ENCODE results near the gene ELP4.

DNA sequence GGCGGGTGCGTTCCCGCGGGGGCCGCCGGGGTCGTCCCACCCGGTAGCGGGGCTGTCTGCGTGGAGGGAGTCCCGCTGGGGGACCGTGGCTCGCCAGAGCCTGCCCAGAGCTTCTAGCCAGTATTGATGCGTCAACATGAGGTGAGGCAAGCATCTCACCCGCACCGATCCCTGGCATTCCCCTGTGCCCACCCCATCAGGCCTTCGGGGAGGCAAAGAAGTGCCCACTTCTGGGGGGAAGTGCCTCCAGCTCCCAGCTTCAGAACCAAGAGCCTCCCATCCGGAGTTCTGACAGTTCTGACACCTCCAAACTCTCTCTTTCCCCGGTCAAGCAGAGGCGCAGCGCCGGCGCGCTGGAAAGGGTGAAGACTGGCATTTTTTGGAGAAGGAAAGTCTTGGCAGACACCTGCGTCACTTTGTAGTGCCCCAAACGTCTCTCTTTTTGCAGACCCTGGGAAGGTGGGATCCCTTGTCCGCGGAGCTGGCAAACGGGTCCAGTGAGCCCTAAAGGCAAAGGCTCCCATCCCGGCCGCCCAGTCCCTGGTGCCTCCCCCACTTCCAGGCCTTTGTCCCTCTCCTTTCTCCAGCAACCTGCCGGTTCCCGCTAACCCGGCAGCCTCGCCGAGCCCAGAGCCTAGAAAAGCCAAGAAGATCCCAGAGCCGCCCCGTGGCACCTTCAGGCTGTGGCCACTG is 304.8 kb downstream of the ELP4 start:
- TF ChIP-seq, protein P1, sequence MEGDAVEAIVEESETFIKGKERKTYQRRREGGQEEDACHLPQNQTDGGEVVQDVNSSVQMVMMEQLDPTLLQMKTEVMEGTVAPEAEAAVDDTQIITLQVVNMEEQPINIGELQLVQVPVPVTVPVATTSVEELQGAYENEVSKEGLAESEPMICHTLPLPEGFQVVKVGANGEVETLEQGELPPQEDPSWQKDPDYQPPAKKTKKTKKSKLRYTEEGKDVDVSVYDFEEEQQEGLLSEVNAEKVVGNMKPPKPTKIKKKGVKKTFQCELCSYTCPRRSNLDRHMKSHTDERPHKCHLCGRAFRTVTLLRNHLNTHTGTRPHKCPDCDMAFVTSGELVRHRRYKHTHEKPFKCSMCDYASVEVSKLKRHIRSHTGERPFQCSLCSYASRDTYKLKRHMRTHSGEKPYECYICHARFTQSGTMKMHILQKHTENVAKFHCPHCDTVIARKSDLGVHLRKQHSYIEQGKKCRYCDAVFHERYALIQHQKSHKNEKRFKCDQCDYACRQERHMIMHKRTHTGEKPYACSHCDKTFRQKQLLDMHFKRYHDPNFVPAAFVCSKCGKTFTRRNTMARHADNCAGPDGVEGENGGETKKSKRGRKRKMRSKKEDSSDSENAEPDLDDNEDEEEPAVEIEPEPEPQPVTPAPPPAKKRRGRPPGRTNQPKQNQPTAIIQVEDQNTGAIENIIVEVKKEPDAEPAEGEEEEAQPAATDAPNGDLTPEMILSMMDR (conservative IDR thresholded peaks at IDR 0.05; ENCODE audit: low read length), result no peak
- TF ChIP-seq EZH2phosphoT487 (IDR thresholded peaks at IDR 0.05; ENCODE audit: borderline replicate concordance), result no peak
